T-helper 1 cell treated with Interleukin-12 subunit alpha and Interleukin-12 subunit beta and Interleukin-4 antibody, amounts not matched to agents 30 ng/mL and 1 ng/mL, for 36 hours (primary cell): ENCODE data around the gene C14orf132. TPM values are rescaled to one million over a fixed set of nuclear protein-coding genes. Genes with fewer than 3 reads are reported as not detected.

Experiments
- intact Hi-C: fragments of 100-400 bp; cut with micrococcal nuclease; formaldehyde crosslinking; loops from one replicate; pipeline ENCODE4 v1.15.1; 2024
- total RNA-seq: library from RNA; stranded (reverse); gene quantifications from 2 replicates; pipeline ENCODE4 v1.2.3, GENCODE V29; 2022

The C14orf132 gene
- total RNA-seq, 1 donor from 2014 or later: 0.12 TPM

DNA sequence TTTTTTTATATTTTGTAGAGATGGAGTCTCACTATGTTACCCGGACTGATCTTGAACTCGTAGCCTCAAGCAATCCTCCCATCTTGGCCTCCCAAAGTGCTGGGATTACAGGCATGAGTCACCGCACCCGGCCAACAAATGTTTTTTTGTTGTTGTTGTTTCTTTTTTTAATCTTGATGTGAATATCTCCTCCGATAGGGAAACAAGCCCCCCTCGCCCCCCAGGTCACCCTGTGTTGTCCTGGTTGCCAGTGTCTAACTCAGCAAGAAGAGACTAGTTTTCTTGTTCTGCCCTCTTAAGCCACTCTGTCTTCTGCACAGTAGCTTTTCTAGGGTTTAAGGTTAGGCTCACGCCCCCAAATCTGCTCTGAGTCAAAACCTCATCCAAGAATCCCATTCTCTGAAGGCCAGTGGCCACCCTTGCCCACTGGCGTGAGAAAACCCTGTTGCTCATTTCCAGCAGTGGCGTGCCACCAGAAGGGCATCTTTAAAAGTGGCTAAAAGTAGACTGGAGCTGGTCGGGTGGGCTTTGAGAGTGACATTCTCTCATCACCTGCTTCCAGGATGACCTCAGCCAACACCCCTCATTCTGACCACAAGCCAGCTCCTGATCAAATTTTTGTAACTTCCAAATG lies 42.7 kb downstream of the C14orf132 start:
- intact Hi-C loops: no loop called here

GRCh38 chr14:96082420-96083300 lies 43.5 kb downstream of the C14orf132 start:
- intact Hi-C loops: no loop called here

- intact Hi-C loops: no loop called here
These were observed 44.6 kb downstream of the C14orf132 start for GRCh38 chr14:96083667-96084320.

- intact Hi-C loops: no loop called here
These were observed 45.6 kb downstream of the C14orf132 start for GRCh38 chr14:96084796-96085195.

DNA sequence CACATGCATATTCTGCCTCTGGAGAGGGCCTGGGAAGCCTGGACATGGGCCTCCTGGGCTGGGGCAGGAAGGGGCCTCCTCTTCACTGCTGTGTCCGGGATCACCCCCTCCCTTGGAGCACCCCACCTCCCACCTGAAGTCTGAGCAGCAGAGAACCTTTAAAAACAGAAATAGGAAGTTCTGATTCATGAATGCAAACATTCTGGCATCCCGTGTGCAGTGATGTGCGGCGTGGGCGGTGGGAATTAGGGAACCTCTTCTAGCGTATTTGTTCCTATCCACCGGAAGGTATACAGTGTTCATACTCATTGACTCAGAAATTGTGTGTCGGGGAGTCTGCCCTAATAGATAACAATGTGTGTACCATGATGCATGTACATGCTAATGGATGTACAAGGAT lies 46.2 kb downstream of the C14orf132 start:
- intact Hi-C loops: no loop called here

DNA sequence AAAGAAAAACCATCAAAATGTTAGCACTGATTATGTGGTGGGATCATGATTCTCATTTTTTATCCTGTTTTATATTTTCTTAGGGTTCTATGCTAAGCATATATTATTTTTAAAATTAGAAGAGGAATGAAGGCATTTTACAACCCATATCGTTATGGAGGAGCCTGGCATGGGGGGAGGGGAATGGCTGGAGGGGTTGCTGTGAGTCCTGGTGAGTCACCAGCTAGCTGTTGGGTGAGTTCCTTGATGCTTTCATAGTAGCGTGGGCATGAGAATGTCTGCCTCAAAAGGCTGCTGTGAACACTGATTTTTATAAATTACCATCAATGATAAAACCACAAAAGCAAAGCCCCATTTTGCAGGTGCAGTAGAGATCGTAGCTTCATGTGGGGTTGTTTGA lies 46.9 kb downstream of the C14orf132 start:
- intact Hi-C loops: no loop called here

DNA sequence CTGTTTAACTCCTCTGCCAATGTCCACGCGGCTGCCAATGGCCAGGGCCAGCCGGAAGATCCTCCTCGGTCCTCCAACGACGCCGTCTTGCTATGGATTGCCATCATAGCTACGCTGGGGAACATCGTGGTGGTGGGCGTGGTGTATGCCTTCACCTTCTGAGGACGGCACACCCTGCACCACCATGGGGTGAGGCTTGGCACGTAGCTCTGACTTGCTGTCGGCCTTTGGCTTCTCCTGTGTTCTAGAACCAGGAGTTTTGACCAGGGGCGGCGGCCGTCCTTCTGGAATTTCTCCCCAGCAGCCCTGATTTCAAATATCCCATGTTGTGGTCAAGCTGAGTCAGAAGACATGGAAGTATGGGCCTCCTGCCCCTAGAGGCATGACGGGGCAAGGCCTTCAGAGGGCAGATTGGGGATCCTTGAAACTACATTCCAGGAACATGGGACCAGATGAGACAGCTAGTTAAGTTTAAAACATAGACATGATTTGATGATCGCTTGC lies 47.5 kb downstream of the C14orf132 start:
- intact Hi-C loops: no loop called here

DNA sequence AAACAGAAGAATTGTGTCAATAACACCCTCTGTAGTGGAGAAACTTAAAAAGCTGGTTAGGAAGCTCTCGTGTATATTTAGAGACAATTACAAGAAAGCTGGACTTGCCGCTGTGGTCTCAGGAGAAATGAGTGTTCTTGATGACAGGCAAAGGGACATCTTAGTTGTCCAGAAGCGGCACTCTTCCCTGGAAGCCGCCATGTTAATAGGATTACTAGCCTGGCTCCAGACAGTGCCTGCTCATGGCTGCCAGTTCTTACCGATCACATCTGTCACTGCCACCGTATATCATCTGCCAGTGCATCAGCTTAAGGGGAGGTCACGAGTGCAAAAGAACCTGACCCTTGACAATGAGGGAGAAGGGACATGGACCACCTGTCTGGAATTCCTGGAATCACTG lies 48.9 kb downstream of the C14orf132 start:
- intact Hi-C loops: no loop called here

- intact Hi-C loops: no loop called here
These were observed 49.3 kb downstream of the C14orf132 start for GRCh38 chr14:96088481-96088880.

GRCh38 chr14:96088911-96089310 lies 49.7 kb downstream of the C14orf132 start:
- intact Hi-C loops: no loop called here

DNA sequence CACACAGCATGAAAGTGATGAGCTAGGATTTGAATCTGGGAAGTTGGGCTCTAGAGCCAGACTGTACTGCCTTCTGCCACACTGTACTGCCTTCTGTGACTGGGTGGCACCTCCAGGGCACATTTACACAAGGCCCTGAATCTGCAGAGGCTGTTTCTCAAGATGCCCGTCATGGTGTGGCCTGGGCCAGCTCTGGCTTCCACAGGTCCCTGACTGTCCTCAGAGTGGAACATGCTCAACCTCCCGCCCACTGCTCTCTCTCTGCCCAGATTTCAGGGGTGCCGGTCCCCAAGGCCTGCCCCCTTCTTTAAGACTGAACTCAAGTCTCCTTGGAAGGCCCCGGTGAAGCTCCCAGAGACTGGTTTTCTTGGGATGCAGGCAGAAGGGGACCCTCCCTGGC lies 50.2 kb downstream of the C14orf132 start:
- intact Hi-C loops: no loop called here

GRCh38 chr14:96090441-96091148 lies 51.4 kb downstream of the C14orf132 start:
- intact Hi-C loops: no loop called here

DNA sequence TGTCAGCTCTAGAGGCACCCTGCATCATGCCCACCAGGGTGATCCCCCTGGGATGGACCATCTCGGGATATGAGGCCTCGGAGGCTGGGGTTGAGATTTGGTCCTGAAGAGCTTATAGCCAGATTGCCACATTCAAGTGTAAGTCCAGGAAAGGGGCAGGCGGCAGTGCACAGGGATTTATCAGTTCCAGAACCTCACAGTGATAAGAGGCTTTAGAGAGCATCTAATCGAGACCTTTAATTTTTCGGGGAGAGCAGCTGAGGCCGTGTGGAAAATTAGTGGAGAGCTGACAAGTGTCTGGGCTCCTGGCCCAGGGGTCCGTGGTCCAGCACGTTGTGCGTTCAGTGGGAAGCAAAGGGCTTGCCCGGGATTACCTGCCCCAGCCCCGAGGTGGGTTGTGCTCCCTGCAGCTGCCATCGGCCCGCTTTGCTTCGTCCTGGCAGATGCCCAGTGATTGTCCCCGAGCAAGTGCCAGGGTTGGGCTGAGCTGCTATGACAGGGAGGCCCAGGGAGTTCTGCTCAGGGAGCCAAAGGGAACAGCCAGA lies 52.1 kb downstream of the C14orf132 start:
- intact Hi-C loops: no loop called here

DNA sequence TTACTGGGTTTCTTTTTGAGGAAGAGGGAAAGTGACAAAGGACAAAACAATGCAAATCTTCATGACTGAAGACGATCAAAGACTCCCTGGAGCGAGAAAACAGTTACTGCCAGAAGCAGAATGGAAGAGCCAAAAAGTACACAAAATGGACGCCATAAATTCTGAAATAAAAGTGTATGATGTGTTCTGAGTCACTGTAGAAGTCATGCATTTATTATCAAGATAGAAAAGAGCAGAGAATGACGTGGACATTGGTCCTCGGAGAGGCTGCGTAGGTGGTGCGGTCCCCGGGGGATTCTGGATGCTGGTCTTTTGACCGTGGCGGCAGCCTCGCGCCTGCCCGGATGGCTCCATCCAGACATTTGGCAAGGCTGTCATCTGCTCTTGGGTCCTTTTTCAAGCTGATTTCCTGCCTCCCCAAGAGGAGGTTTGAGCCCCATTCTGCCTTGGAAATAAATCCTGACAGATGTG lies 52.8 kb downstream of the C14orf132 start:
- intact Hi-C loops: no loop called here

DNA sequence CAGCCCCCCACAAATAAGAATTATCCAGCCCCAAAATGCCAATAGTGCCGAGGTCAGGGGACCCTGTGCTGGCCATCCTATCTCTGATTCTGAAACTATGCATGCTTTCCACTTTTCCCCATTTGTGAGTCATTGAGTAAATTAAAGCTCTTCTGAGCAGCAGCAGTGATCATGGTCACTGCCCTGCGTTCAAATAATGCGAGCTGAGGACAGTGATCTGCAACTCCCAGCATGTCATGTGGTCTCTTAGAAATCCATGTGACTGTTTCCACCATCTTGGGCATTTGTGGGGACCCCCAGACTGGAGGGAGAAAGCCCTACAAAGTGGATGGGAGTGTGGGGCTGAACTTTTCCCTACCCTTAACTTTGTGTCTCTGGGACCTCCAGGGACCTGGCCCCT lies 53.8 kb downstream of the C14orf132 start:
- intact Hi-C loops: no loop called here

DNA sequence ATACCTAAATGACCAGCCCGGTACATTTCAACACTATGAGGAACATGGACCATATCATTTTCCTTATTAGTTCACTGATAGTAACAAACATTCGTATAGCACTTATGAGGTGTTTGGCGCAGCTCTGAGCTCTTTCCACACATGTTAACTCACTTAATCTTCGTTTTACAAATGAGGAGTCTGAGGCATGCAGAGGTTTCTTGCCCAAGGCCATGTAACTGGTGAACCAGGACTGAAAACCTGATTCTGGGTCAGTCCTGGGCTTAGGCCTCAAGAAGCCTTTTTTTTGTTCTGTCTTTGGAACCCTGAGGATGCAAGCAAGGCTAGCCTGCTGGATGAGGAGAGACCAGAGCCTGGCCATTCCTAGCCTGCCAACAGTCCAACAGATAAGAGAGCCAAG lies 55.0 kb downstream of the C14orf132 start:
- intact Hi-C loops: no loop called here

DNA sequence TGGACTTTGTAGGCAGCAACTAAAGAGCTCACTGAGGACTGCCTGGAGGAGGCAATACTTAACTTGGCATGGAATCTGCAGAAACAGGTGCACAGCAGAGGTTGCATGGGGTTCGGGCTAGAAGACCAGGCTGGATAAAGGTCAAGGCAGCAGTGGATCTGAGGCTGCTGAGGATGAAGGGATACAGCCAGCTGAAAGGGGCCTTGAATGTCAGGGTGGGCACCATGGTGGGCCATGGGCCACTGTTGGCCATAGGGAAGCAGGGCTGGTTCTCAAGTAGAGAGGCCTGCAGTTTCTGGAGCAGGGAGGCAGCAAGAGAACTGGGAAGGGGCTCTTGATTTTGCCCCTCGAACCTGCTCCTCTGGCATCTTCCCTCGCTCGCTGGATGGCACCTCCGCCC lies 55.5 kb downstream of the C14orf132 start:
- intact Hi-C loops: no loop called here

GRCh38 chr14:96095058-96095457 lies 55.9 kb downstream of the C14orf132 start:
- intact Hi-C loops: no loop called here

- intact Hi-C loops: no loop called here
These were observed 56.7 kb downstream of the C14orf132 start for GRCh38 chr14:96095581-96096476.
